ENCODE measurements around the gene CDK15.

The CDK15 gene

GRCh38 chr2:201866643-201867473 is 60.5 kb downstream of the CDK15 start:
- no peak for DNase-seq (ENCODE audit: low spot score)

- no peak for DNase-seq (ENCODE audit: low spot score)
Observed at GRCh38 chr2:201871471-201871870, 65.1 kb downstream of the CDK15 start.

DNA sequence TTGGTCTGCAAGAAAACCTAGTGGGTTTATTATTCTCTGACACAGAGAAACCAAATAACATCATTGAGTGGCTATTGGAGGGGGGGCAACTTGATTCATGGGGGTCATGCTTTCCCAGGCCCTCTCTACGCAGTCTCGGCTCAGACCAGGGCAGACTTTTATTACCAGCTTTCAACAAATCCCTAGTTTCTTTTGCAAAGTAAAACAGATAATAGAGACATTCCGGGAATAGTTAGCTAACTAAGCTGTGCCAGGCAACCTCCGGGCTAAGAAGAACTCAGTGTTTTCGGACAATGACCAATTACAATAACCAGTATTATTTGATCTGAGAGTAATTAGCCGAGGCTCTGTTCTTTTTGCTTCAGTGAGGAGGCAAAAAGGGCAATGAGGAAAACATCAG is 66.3 kb downstream of the CDK15 start:
- no peak for DNase-seq (ENCODE audit: low spot score)

GRCh38 chr2:201879996-201880395 is 73.7 kb downstream of the CDK15 start:
- DNase-seq (ENCODE audit: low spot score), result no peak

DNA sequence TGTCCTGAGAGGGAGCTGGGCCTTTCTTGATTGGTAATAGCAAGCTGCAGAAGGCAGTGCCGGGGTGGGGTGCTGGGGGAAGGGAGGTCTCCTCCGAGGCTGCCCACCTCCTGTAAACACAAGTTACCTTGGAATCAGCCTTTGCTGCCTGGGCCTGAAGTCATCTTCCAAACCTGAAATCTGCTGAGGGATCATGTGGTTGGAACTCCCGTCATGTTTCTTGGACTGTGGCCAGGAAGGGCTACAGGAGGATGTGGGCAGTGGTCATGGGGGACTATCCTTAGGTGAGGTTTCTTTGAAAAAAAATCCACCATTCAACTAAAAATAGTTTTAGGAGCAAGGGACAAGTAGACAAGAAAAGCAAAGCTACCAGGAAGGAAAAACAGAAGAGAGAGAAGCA is 74.2 kb downstream of the CDK15 start:
- DNase-seq (ENCODE audit: low spot score), result no peak

DNA sequence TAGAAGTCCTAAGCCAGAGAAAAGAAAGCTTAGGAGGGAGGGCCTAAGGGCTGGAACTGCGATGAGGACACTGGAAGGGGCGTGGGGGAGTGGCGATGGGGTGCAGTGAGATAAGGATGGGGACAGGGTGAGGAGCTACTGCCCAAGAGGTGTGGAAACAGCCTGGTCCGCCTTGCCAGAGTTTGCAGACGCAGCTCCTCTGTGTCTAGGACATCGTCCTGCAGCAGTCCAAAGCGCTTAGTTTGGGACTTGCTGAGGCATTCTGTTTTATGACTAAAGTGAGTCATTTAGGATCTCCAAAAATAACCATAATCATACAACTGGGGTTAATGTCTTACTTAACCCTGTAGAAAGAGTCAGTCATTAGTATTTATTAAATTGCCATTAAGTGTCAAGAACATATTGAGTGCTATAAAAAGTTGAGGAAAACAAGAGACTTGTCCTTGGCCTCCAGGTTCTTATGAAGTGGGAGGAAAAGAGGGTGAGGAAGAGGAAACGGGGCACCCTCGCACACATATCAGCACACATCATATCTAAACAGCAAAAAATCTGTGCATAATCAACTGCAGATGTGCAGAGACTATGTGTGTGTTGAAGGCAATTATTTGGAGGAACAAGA is 74.8 kb downstream of the CDK15 start:
- no peak for DNase-seq (ENCODE audit: low spot score)

- no peak for DNase-seq (ENCODE audit: low spot score)
Observed at GRCh38 chr2:201881741-201882140, 75.4 kb downstream of the CDK15 start.

GRCh38 chr2:201882353-201883090 is 76.2 kb downstream of the CDK15 start:
- peak; percentile 66 for DNase-seq (ENCODE audit: low spot score)

GRCh38 chr2:201883606-201884369 is 77.5 kb downstream of the CDK15 start:
- peak; percentile 93 for DNase-seq (ENCODE audit: low spot score)

GRCh38 chr2:201886504-201886903 is 80.2 kb downstream of the CDK15 start:
- no peak for DNase-seq (ENCODE audit: low spot score)

DNA sequence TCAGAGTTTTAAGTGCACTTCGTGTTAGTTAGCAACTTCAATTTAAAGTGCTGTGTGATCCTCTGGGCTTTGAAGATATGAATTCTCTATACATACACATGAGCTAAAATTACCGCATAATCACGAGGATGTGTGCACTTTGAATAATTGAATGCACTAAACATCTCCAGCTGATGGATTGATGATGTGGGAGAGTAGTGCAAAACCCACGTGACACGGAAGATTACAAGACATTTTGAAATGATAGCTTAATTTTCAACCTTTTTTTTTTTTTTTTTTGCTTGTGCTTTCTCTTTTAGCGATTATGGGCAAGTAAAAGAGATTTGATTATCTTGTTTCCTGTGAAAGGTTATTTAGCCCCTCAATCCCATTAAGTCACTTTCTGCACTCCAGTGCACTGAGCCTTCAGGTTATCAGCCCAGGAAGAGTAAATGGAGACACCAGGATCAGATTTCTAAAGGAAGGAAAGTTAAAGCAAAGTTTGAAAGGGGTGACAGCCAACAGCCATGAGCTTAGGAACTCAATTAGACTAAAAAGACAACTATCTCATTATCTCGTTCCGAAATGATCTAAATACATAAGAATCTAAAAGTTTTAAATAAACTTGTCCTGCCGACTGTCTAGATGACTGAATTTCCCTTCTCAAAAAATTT is 81.6 kb downstream of the CDK15 start:
- no peak for DNase-seq (ENCODE audit: low spot score)

GRCh38 chr2:201888426-201888800 is 82.1 kb downstream of the CDK15 start:
- DNase-seq (ENCODE audit: low spot score), result no peak

DNA sequence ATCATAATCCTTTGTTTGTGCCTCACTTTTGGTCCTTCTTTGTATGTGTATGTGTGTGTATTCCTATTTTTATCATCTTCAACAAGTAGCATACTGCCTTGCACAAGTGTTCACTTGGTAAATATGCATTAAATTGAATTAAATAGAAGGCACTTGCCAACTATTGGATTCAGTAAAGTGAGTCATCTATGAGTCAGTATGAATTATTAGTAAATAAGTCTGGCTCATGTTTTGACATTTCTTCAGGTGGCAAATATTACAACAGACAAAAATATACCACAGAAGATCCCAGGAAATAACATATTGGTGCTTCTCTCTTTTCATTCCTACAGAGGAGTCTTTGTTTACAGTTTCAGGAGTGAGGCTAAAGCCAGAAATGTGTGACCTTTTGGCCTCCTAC is 84.1 kb downstream of the CDK15 start:
- no peak for DNase-seq (ENCODE audit: low spot score)

DNA sequence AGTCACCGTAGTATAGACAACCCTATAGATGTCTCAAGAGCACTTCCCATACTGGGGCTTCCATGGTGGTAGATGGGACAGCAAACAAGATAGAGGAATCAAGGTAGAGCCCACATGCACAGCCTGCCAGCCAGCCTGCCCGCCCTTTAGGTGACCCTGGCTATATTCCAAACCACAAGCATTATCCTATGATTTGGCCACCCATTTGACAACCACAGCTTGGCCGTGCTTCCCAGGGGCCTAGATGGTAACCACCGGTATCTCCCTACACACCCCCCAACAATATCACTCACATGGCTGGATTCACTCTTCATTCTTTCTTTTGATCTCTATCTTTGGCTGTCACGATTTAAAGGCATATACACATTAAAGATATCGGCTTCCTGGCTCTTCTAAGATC is 85.3 kb downstream of the CDK15 start:
- DNase-seq (ENCODE audit: low spot score), result no peak

DNA sequence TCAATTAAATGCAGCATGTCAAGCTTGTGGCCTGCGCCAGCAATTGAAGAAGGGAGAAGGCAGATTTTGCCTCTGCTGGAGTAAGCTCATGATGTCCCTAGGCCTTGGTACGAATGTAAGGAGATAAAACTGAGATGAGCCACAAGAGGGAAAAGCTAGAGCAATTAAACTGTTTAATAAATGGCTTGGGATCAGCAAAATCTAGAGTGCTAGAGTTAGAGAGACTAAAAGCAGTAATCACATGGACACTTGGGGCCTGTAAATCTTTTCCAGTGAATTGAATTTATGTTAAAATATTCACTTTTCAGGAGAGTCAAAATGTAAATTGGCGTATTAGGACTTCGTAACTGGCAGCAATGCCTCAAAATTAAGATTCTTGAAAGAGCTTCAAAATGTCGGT is 86.2 kb downstream of the CDK15 start:
- no peak for DNase-seq (ENCODE audit: low spot score)

DNA sequence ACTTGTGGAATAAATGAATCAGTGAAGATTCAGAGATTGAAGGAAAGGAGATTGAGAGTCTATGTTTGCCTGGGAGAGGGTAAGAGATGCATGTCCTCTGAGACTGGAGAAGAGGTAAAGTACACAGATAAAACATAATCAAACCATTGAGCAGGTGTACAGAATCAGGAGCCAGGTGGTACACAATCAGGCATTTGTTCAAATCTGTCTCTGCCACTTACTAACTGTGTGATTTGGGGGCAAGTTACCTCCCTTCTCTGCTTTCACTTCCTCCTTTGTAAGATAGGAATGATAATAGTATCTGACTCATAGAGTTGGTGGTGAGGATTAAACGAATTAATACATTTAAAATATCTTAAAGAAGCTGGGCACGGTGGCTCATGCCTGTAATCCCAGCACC is 94.0 kb downstream of the CDK15 start:
- no peak for DNase-seq (ENCODE audit: low spot score)

DNA sequence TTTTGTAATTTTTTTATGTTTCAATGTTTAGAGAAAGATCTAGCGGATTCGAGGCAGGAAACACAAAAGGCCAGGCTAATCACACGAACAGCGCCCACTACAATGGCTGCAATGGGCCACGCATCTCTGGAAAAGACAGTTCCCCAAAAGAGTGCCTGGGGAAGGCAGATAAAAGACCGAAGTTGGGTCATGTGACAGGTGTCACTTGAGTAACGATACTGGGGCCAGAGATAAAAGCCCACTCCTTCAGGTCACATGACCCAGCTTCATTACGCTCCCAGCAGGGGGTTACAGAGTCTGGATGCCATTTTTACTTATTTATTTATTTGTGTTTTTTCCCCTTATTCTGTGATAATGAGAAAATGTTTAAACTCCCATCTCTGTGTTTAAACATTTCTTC is 95.4 kb downstream of the CDK15 start:
- DNase-seq (ENCODE audit: low spot score), result no peak

DNA sequence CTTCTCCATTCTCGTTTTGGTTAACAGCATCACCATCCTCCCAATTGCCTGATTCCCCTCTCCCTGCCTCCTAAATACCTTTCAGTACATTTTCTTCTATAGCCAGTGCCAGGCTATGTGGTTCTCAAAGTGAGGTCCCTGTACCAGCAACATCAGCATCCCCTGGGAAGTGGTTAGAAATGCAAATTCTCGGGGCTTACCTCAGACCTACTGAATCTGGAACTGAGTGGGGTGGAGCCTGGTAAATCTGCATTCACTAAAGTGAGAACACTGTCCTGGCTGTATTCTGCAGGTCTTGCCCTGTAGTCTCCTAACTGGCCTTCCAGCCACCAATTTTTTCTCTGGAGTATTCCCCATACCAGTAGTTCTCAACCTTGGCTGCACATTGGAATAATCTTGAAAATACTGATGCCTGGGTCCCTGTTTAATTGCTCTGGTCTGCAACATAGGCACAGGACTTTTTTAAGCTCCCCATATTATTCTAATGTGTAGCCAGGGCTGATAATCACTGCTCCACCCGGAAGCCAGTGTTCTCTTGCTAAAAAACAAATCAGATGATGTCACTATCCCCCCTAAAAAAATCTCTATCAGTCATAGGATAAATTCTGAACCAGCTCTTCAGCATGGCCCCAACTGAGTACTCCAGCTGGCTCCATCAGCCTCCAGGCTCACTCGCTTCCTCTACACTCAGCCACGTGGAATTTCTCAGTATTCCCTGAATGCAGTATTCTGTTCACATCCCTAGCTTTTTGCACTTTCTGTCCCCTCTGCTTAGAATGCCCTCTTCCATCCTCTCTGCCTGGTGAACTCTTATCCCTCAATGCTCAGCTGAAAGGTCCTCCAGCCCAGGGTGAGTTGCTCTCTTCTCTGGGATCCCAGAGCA is 98.4 kb downstream of the CDK15 start:
- DNase-seq (ENCODE audit: low spot score), result no peak

GRCh38 chr2:201906777-201907562 is 100.6 kb downstream of the CDK15 start:
- DNase-seq (ENCODE audit: low spot score), result no peak

GRCh38 chr2:201907563-201907881 is 101.2 kb downstream of the CDK15 start:
- no peak for DNase-seq (ENCODE audit: low spot score)
